SU-DHL-6 (cell line): ENCODE data around the gene AGAP1.

Source experiments
- H2AFZ ChIP-seq: fragments of 200-600 bp; sonication (generic); 2 replicates; pipeline ENCODE4 v1.6.1; 2014; ENCODE audit warnings: low read depth, mild to moderate bottlenecking, moderate library complexity, mixed read lengths, antibody characterized with exemption, low read length; ENCODE audit not compliant: severe bottlenecking
- H3F3A ChIP-seq: fragments of 200-600 bp; shearing (Covaris generic); 2 replicates; pipeline ENCODE4 v1.6.0; 2016; ENCODE audit warnings: antibody characterized with exemption, mild to moderate bottlenecking; ENCODE audit not compliant: insufficient read depth
- H3K27ac ChIP-seq: fragments of 200-600 bp; sonication (generic); 2 replicates; pipeline ENCODE4 v1.5.1; 2016; ENCODE audit warnings: low read depth, mild to moderate bottlenecking, low read length, moderate library complexity, mixed read lengths
- H3K27me3 ChIP-seq: fragments of 200-600 bp; sonication (generic), shearing (Covaris generic); 2 replicates; pipeline ENCODE4 v1.6.0; 2014; ENCODE audit warnings: mild to moderate bottlenecking, low read length
- H3K36me3 ChIP-seq: fragments of 200-600 bp; sonication (generic); 2 replicates; pipeline ENCODE4 v1.6.1; 2014; ENCODE audit warnings: mild to moderate bottlenecking, low read length, mixed read lengths
- H3K4me2 ChIP-seq: fragments of 300-600, 200-600 bp; shearing (Covaris generic), sonication (generic); 2 replicates; pipeline ENCODE4 v1.6.0; 2014; ENCODE audit warnings: low read length, low read depth, mild to moderate bottlenecking; ENCODE audit not compliant: poor library complexity, severe bottlenecking
- H3K4me3 ChIP-seq: fragments of 200-600 bp; sonication (generic); 2 replicates; pipeline ENCODE4 v1.5.1; 2014; ENCODE audit warnings: antibody characterized with exemption, low read length, mild to moderate bottlenecking, mixed read lengths; ENCODE audit not compliant: insufficient read depth, poor library complexity, severe bottlenecking
- H3K79me2 ChIP-seq: fragments of 200-600 bp; sonication (generic); 2 replicates; pipeline ENCODE4 v1.6.1; 2014; ENCODE audit warnings: mild to moderate bottlenecking, low read length, moderate library complexity; ENCODE audit not compliant: insufficient read depth
- H3K9ac ChIP-seq: fragments of 200-600 bp; sonication (generic); 2 replicates; pipeline ENCODE4 v1.7.0; 2014; ENCODE audit warnings: mild to moderate bottlenecking, low read length
- H3K9me2 ChIP-seq: fragments of 200-600 bp; sonication (generic); replicated peaks from 2 replicates; pipeline ENCODE4 v1.6.1; 2014; ENCODE audit warnings: low read length; ENCODE audit not compliant: insufficient read depth
- H3K9me3 ChIP-seq: fragments of 200-600 bp; sonication (generic); 2 replicates; pipeline ENCODE4 v1.6.1; 2014; ENCODE audit warnings: low read length, mixed read lengths; ENCODE audit not compliant: insufficient read depth
- H4K20me1 ChIP-seq: fragments of 200-600 bp; sonication (generic); 2 replicates; pipeline ENCODE4 v1.6.1; 2014; ENCODE audit warnings: low read depth, mild to moderate bottlenecking, antibody characterized with exemption, low read length, moderate library complexity, mixed read lengths
- CTCF ChIP-seq: fragments of 200-600 bp; sonication (generic); IDR thresholded peaks from one replicate; pipeline ENCODE4 v1.5.1; 2017; ENCODE audit warnings: antibody characterized with exemption, mild to moderate bottlenecking, low read length, moderate library complexity; ENCODE audit not compliant: insufficient read depth, poor library complexity, severe bottlenecking
- EZH2phosphoT487 ChIP-seq: fragments of 200-600 bp; sonication (generic), shearing (Covaris generic); conservative IDR thresholded peaks from 2 replicates; pipeline ENCODE4 v1.6.1; 2018; ENCODE audit warnings: mild to moderate bottlenecking, antibody characterized with exemption, low read length, moderate library complexity, mixed read lengths

AGAP1 gene

GRCh38 chr2:235996419-235996818 is 502.6 kb downstream of the AGAP1 start:
- Histone ChIP-seq H3K4me2 (no peak overlapping the region), H3K27me3 (no peaks in the 10 kb centered on the region)
- TF ChIP-seq EZH2phosphoT487: no peak
- no peak for TF ChIP-seq CTCF

GRCh38 chr2:235999011-235999410 is 505.2 kb downstream of the AGAP1 start:
- TF ChIP-seq CTCF (no peak), EZH2phosphoT487 (no peak)
- Histone ChIP-seq H3K4me3 (no peak overlapping the region), H3K27me3 (no peaks in the 10 kb centered on the region), H3K9ac (no peak overlapping the region), H3K79me2 (no peaks in the 10 kb centered on the region), H3F3A (no peaks in the 10 kb centered on the region), H3K27ac (no peak overlapping the region), H3K9me2 (no peaks in the 10 kb centered on the region), H4K20me1 (no peaks in the 10 kb centered on the region), H3K36me3 (no peaks in the 10 kb centered on the region), H2AFZ (no peak overlapping the region), H3K4me2 (no peak overlapping the region), H3K9me3 (no peaks in the 10 kb centered on the region)

More at GRCh38 chr2:235996419-235996818, 502.6 kb downstream of the AGAP1 start:
- H3K36me3 ChIP-seq: no peaks in the 10 kb centered on the region
- H4K20me1 ChIP-seq: no peaks in the 10 kb centered on the region
- no peaks in the 10 kb centered on the region for H3K9me2 ChIP-seq
- H3K4me3 ChIP-seq: no peak overlapping the region
- no peak overlapping the region for H2AFZ ChIP-seq
- no peaks in the 10 kb centered on the region for H3F3A ChIP-seq
- no peaks in the 10 kb centered on the region for H3K79me2 ChIP-seq
- no peak overlapping the region for H3K27ac ChIP-seq
- no peaks in the 10 kb centered on the region for H3K9me3 ChIP-seq
- no peak overlapping the region for H3K9ac ChIP-seq

DNA sequence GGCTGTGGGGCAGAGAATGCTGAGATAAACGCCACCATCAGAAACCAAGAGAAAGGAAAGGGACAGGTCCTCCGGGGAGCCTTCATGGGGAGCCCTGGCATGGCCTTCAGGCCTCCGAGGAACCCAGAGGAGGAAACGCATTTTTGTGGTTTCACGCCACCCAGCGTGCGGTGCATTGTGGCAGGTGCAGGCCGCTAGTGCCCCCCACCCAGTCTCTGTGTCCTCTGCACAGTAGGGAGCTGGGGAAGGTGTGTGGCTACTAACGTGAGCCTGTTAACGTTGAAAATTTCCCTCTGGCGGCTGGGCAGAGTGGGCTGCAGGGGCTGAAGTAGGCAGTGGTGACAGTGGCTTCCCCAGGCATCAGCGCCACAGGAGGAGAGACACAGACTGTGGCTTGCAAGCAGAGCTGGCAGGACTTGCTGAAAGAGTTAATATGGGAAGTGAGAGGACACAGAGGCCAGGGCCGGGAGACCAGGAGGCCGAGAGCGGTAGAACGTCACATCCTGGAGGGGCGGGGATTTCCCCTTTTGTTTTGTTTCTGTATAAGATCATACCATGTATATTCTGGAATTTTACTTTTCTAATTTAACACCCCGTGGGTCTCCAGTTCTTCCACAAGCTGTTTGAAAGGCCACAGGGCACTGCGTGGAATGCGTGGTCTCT is 507.5 kb downstream of the AGAP1 start:
- no peak overlapping the region for H3K9ac ChIP-seq
- H3K27ac ChIP-seq: no peak overlapping the region
- no peaks in the 10 kb centered on the region for H3K36me3 ChIP-seq
- no peaks in the 10 kb centered on the region for H3K9me2 ChIP-seq
- H3K9me3 ChIP-seq: no peaks in the 10 kb centered on the region
- TF ChIP-seq EZH2phosphoT487 (no peak), CTCF (no peak)
- no peak overlapping the region for H2AFZ ChIP-seq
- H4K20me1 ChIP-seq: no peaks in the 10 kb centered on the region
- H3K27me3 ChIP-seq: no peaks in the 10 kb centered on the region
- no peaks in the 10 kb centered on the region for H3K79me2 ChIP-seq
- H3K4me3 ChIP-seq: no peak overlapping the region
- no peak overlapping the region for H3K4me2 ChIP-seq
- H3F3A ChIP-seq: no peaks in the 10 kb centered on the region
